Endothelial cell of umbilical vein (primary cell): ENCODE data around the gene KCNIP1. TPM values are rescaled to one million over a fixed set of nuclear protein-coding genes. Genes with fewer than 3 reads are reported as not detected.
A peak's percentile ranks its signal among the peaks of the same experiment; 100 is the strongest.

Experiments
- BruUV-seq: library from RNA; stranded (reverse); fragments of 400-500 nt; replicated peaks from 2 replicates; lab custom pipeline; 2021; lab: Mats Ljungman, UMichigan
- CTCF ChIA-PET: fragments of 300-600, 350-600 bp; sonication (Branson Sonifier 250); formaldehyde crosslinking; loops from one replicate; lab custom pipeline; 2021; ENCODE audit warnings: antibody characterized with exemption, inconsistent platforms; lab: Charles Lee
- POLR2A ChIA-PET: fragments of 300-600, 350-600 bp; sonication (Branson Sonifier 250); formaldehyde crosslinking; loops from one replicate; lab custom pipeline; 2021; ENCODE audit warnings: antibody characterized with exemption, inconsistent platforms; lab: Charles Lee
- DNase-seq: peaks from one replicate; pipeline ENCODE4 v3.0.0-alpha.2; 2011; ENCODE audit warnings: low read depth, low spot score
- FAIRE-seq: peaks from 2 replicates; lab custom pipeline; 2011; peaks lifted over from hg19 to GRCh38; lab: Jason Lieb, UNC
- H2AFZ ChIP-seq: 2 replicates; pipeline ENCODE4 v1.6.0; 2012; ENCODE audit warnings: low read depth, low read length, control low read depth, inconsistent platforms
- H3K27ac ChIP-seq: 2 replicates; pipeline ENCODE4 v1.5.1; 2011; ENCODE audit warnings: low read depth, mild to moderate bottlenecking, control low read depth, low read length, moderate library complexity; ENCODE audit not compliant: insufficient read depth
- H3K27me3 ChIP-seq, 2 experiments: 2 replicates each; pipeline versions ENCODE4 v1.6.0 to v1.6.1; 2011; ENCODE audit warnings: low read length in 2 of 2, mixed read lengths in 1 of 2; ENCODE audit not compliant: control insufficient read depth in 2 of 2, insufficient read depth in 2 of 2
- H3K36me3 ChIP-seq, 2 experiments: 2 replicates in 1 of 2; 3 replicates in 1 of 2; pipeline ENCODE4 v1.5.1; 2011; ENCODE audit warnings: low read length in 2 of 2, mild to moderate bottlenecking in 1 of 2, moderate library complexity in 1 of 2; ENCODE audit not compliant: control insufficient read depth in 2 of 2, insufficient read depth in 2 of 2; ENCODE audit errors: extremely low read depth in 1 of 2
- H3K4me1 ChIP-seq: 3 replicates; pipeline ENCODE4 v1.5.1; 2011; ENCODE audit warnings: mild to moderate bottlenecking, low read length; ENCODE audit not compliant: control insufficient read depth, insufficient read depth; ENCODE audit errors: extremely low read depth
- H3K4me2 ChIP-seq: 2 replicates; pipeline ENCODE4 v1.6.1; 2011; ENCODE audit warnings: low read length, control low read depth, mixed read lengths; ENCODE audit not compliant: insufficient read depth
- H3K4me3 ChIP-seq, 3 experiments: fragments of 200-600 bp in 1 of 3; sonication (generic), shearing (Covaris generic) in 1 of 3; replicated peaks in 1 of 3; 2 replicates each; pipeline ENCODE4 v1.5.1; 2011 to 2016; ENCODE audit warnings: control low read depth in 3 of 3, low read length in 3 of 3, mild to moderate bottlenecking in 2 of 3, inconsistent platforms in 1 of 3, low read depth in 1 of 3, moderate library complexity in 1 of 3; ENCODE audit not compliant: insufficient read depth in 1 of 3
- H3K79me2 ChIP-seq: 2 replicates; pipeline ENCODE4 v1.6.0; 2012; ENCODE audit warnings: low read length, inconsistent platforms; ENCODE audit not compliant: control insufficient read depth, insufficient read depth
- H3K9ac ChIP-seq: replicated peaks from 2 replicates; pipeline ENCODE3; 2011; ENCODE audit warnings: low read length, control low read depth; ENCODE audit not compliant: insufficient read depth; ENCODE audit errors: extremely low read depth
- H3K9me1 ChIP-seq: replicated peaks from 3 replicates; pipeline ENCODE4 v1.6.0; 2011; ENCODE audit warnings: mild to moderate bottlenecking, low read length; ENCODE audit not compliant: control insufficient read depth, insufficient read depth; ENCODE audit errors: extremely low read depth
- H3K9me3 ChIP-seq: replicated peaks from 2 replicates; pipeline ENCODE4 v1.5.1; 2012; ENCODE audit warnings: low read length, inconsistent platforms; ENCODE audit not compliant: control insufficient read depth, insufficient read depth
- H4K20me1 ChIP-seq: replicated peaks from 2 replicates; pipeline ENCODE3; 2011; ENCODE audit warnings: mild to moderate bottlenecking, low read length; ENCODE audit not compliant: control insufficient read depth, insufficient read depth; ENCODE audit errors: extremely low read depth
- FOS ChIP-seq: IDR thresholded peaks from 2 replicates; pipeline ENCODE4 v1.6.1; 2011; ENCODE audit warnings: mild to moderate bottlenecking, low read length, moderate library complexity, borderline replicate concordance; ENCODE audit not compliant: insufficient read depth
- GATA2 ChIP-seq: IDR thresholded peaks from 2 replicates; pipeline ENCODE4 v1.7.0; 2011; ENCODE audit warnings: low read depth, mild to moderate bottlenecking, moderate library complexity, mixed read lengths, low read length; ENCODE audit not compliant: insufficient read length, insufficient read depth
- JUN ChIP-seq: IDR thresholded peaks from 2 replicates; pipeline ENCODE4 v1.6.1; 2011; ENCODE audit warnings: borderline replicate concordance, low read depth; ENCODE audit not compliant: insufficient read length, insufficient read depth
- MAX ChIP-seq: IDR thresholded peaks from 2 replicates; pipeline ENCODE4 v1.6.1; 2011; ENCODE audit not compliant: insufficient read depth, insufficient read length
- MYC ChIP-seq: IDR thresholded peaks from one replicate; pipeline ENCODE4 v1.6.1; 2011; ENCODE audit warnings: mild to moderate bottlenecking, low read depth, low read length
- POLR2AphosphoS5 ChIP-seq: IDR thresholded peaks from 2 replicates; pipeline ENCODE4 v1.6.1; 2012; ENCODE audit warnings: low read depth, mild to moderate bottlenecking, control low read depth, low read length, moderate library complexity; ENCODE audit not compliant: insufficient read depth
- dilution Hi-C: fragments of 300-500 bp; cut with MboI; formaldehyde crosslinking; loops from one replicate; pipeline ENCODE4 v1.15.0; 2019; ENCODE audit warnings: low sequenced_read_pairs; ENCODE audit not compliant: extremely low pct_ligation_motif_present
- intact Hi-C: fragments of 100-400 bp; cut with micrococcal nuclease; formaldehyde crosslinking; loops from one replicate; pipeline ENCODE4 v1.10.0; 2022
- polyA plus RNA-seq, 4 experiments: library from polyadenylated mRNA; depleted of rRNA in 3 of 4; stranded (reverse) in 3 of 4; unstranded in 1 of 4; fragments of >200 nt; gene quantifications; 2 replicates each; pipeline versions ENCODE4 v1.2.1 to v1.2.3, GENCODE V29; 2011 to 2012; ENCODE audit warnings: missing spikeins in 1 of 4
- total RNA-seq: library from RNA; stranded (reverse); gene quantifications from 2 replicates; pipeline ENCODE4 v1.2.3, GENCODE V29; 2021

The KCNIP1 gene
- total and polyA plus RNA-seq, 2 donors (not counting 3 experiments of a cell fraction or from before 2014, with no cell fraction given) = 0.15 TPM; not detected in 1

- peak; percentile 81 for TF ChIP-seq GATA2
- TF ChIP-seq MYC = no peak
- peak; percentile 97 for TF ChIP-seq FOS
- TF ChIP-seq JUN = peak; percentile 97
- no peak for TF ChIP-seq MAX
- TF ChIP-seq POLR2AphosphoS5 = peak; percentile 80
- intact Hi-C loops = loop anchor here (1.0 kb wide), 1 partner anchor 24 kb away; no protein-coding TSS in a partner anchor
- no peaks in the 10 kb centered on the region for H4K20me1 ChIP-seq
- CTCF ChIA-PET = interaction anchor here (0.6 to 3.0 kb wide), 10 partner anchors 9 to 241 kb away, joined by 3 to 17 read pairs (median 5); no protein-coding TSS in a partner anchor
- peak overlapping the region; percentile 77 for H3K27ac ChIP-seq
- DNase-seq = peak; percentile 91
- H3K36me3 ChIP-seq = no peaks in the 10 kb centered on the region
- H3K79me2 ChIP-seq = no peaks in the 10 kb centered on the region
- no TSS peak for BruUV-seq
- H3K4me1 ChIP-seq = peaks cover 33% of the 10 kb centered on the region
- dilution Hi-C loops = no loop called here
- POLR2A ChIA-PET = no interaction called here
- H3K27me3 ChIP-seq = no peaks in the 10 kb centered on the region
- no peaks in the 10 kb centered on the region for H3K9me3 ChIP-seq
- no peaks in the 10 kb centered on the region for H3K9me1 ChIP-seq
- peak; percentile 97 for FAIRE-seq
- H3K9ac ChIP-seq = no peak overlapping the region
- no peak overlapping the region for H3K4me3 ChIP-seq
- peak overlapping the region; percentile 37 for H3K4me2 ChIP-seq
- no peak overlapping the region for H2AFZ ChIP-seq
These were observed 36.7 kb upstream of the KCNIP1 start for GRCh38 chr5:170466988-170467707.
